Panc1 (cell line): ENCODE results near the gene TANGO6. TPM values are rescaled to one million over a fixed set of nuclear protein-coding genes. Genes with fewer than 3 reads are reported as not detected.

Experiments used
- ATAC-seq: fragments of 200-7000 bp; cut with Tn5 transposase; 2 replicates; pipeline ENCODE4 v1.9.1; 2020; ENCODE audit warnings: mild to moderate bottlenecking, moderate library complexity
- BruUV-seq: library from RNA; stranded (reverse); fragments of 400-500 nt; replicated peaks from 2 replicates; lab custom pipeline; 2021; lab: Mats Ljungman, UMichigan
- CTCF ChIA-PET: fragments of 300-600 bp; sonication (Branson Sonifier 250); formaldehyde crosslinking; loops from one replicate; lab custom pipeline; 2022; ENCODE audit warnings: antibody characterized with exemption; lab: Charles Lee
- POLR2A ChIA-PET: fragments of 300-600 bp; sonication (Branson Sonifier 250); formaldehyde crosslinking; loops from one replicate; lab custom pipeline; 2022; ENCODE audit warnings: antibody characterized with exemption; lab: Charles Lee
- DNase-seq: peaks from one replicate; pipeline ENCODE4 v3.0.0-alpha.2; 2010; ENCODE audit warnings: low read depth, low spot score
- H3K27ac ChIP-seq: 2 replicates; pipeline ENCODE4 v1.5.1; 2011; ENCODE audit warnings: mild to moderate bottlenecking, low read length, inconsistent platforms
- H3K27me3 ChIP-seq: fragments of 200-500 bp; sonication (Bioruptor generic); 2 replicates; pipeline ENCODE4 v1.6.0; 2014; ENCODE audit warnings: low read length, inconsistent platforms; ENCODE audit not compliant: control insufficient read depth, insufficient read depth
- H3K36me3 ChIP-seq: fragments of 200-500 bp; sonication (Bioruptor generic); 2 replicates; pipeline ENCODE4 v1.5.1; 2014; ENCODE audit warnings: inconsistent platforms, mild to moderate bottlenecking, low read length, moderate library complexity; ENCODE audit not compliant: control insufficient read depth, insufficient read depth
- H3K4me1 ChIP-seq: 2 replicates; pipeline ENCODE4 v1.5.1; 2011; ENCODE audit warnings: inconsistent platforms, mild to moderate bottlenecking, low read length, moderate library complexity; ENCODE audit not compliant: control insufficient read depth, insufficient read depth
- H3K4me3 ChIP-seq, 2 experiments: 2 replicates each; pipeline ENCODE4 v1.5.1; 2011 to 2012; ENCODE audit warnings: low read depth in 2 of 2, low read length in 2 of 2, mild to moderate bottlenecking in 2 of 2, inconsistent platforms in 1 of 2, moderate library complexity in 1 of 2
- H3K9me3 ChIP-seq: fragments of 200-500 bp; sonication (Bioruptor generic); 2 replicates; pipeline ENCODE4 v1.5.1; 2014; ENCODE audit warnings: low read depth, mild to moderate bottlenecking, inconsistent platforms, low read length, moderate library complexity; ENCODE audit not compliant: control insufficient read depth, insufficient read depth
- CTCF ChIP-seq: fragments of 450-650 bp; IDR thresholded peaks from 2 replicates; pipeline ENCODE4 v1.5.1; 2017; ENCODE audit warnings: mild to moderate bottlenecking
- POLR2AphosphoS5 ChIP-seq: IDR thresholded peaks from 2 replicates; pipeline ENCODE4 v1.6.1; 2012; ENCODE audit warnings: mild to moderate bottlenecking, low read depth, low read length, moderate library complexity
- REST ChIP-seq, 2 experiments: IDR thresholded peaks; 2 replicates each; pipeline ENCODE4 v1.6.1; 2011 to 2012; ENCODE audit warnings: low read depth in 2 of 2, control low read depth in 1 of 2, low read length in 1 of 2, mild to moderate bottlenecking in 1 of 2, moderate library complexity in 1 of 2; ENCODE audit not compliant: insufficient read depth in 1 of 2
- SIN3A ChIP-seq: IDR thresholded peaks from 2 replicates; pipeline ENCODE4 v1.6.1; 2012; ENCODE audit warnings: low read depth, mild to moderate bottlenecking, low read length, moderate library complexity, borderline replicate concordance; ENCODE audit not compliant: insufficient read depth
- TCF7L2 ChIP-seq: IDR thresholded peaks from 2 replicates; pipeline ENCODE4 v1.6.1; 2011; ENCODE audit warnings: mild to moderate bottlenecking, low read depth, low read length, inconsistent platforms
- in situ Hi-C: cut with HindIII; loops from 2 replicates; pipeline ENCODE4 v1.10.0; 2016; ENCODE audit warnings: low sequenced_read_pairs, low pct_unique_long_range_greater_than_20kb
- intact Hi-C: fragments of 100-400 bp; cut with micrococcal nuclease; formaldehyde crosslinking; loops from one replicate; pipeline ENCODE4 v1.10.0; 2022; ENCODE audit not compliant: unreplicated experiment
- total RNA-seq: library from RNA; stranded (reverse); gene quantifications from one replicate; pipeline ENCODE4 v1.2.1, GENCODE V29; 2021; ENCODE audit not compliant: unreplicated experiment

Gene TANGO6
- total RNA-seq, 1 experiment from 2014 or later = 11.0 TPM

- in situ Hi-C loops = no loop called here
- Histone ChIP-seq H3K4me3 (peak overlapping the region; percentile 61 to 85), H3K4me1 (peaks cover 17% of the 10 kb centered on the region), H3K27ac (peak overlapping the region; percentile 87), H3K36me3 (peaks cover 9% of the 10 kb centered on the region), H3K27me3 (no peaks in the 10 kb centered on the region), H3K9me3 (no peaks in the 10 kb centered on the region)
- no peak for ATAC-seq
- TF ChIP-seq CTCF = no peak
- no peak for TF ChIP-seq SIN3A
- no peak for TF ChIP-seq REST (IDR thresholded peaks at IDR 0.05; ENCODE audit: insufficient read depth in 1 of 2, low read depth in 2 of 2, low read length in 1 of 2)
- no peak for TF ChIP-seq POLR2AphosphoS5
- no peak for TF ChIP-seq TCF7L2
- ChIA-PET POLR2A (interaction anchor here (0.5 to 0.6 kb wide), 4 partner anchors 18 to 821 kb away, joined by 3 to 5 read pairs (median 3); no protein-coding TSS in a partner anchor), CTCF (no interaction called here)
- DNase-seq = no peak
- intact Hi-C loops = no loop called here
- BruUV-seq = no TSS peak
Observed at GRCh38 chr16:69133373-69133954, 290.1 kb downstream of the TANGO6 start.

Other genes starting within 250 kb of the TANGO6 start
- 16.7 TPM for gene CDH3, start 198.2 kb upstream of the TANGO6 start, total RNA-seq
- 65.8 TPM for gene CDH1, start 106.2 kb upstream of the TANGO6 start, total RNA-seq